Measurements from ENCODE around the gene FFAR3. TPM values are rescaled to one million over a fixed set of nuclear protein-coding genes. Genes with fewer than 3 reads are reported as not detected.

The FFAR3 gene
- total and polyA plus RNA-seq, 9 of the 15 experiments (the other 6 are each of a cell fraction or from before 2014, with no cell fraction given), result not detected

DNA sequence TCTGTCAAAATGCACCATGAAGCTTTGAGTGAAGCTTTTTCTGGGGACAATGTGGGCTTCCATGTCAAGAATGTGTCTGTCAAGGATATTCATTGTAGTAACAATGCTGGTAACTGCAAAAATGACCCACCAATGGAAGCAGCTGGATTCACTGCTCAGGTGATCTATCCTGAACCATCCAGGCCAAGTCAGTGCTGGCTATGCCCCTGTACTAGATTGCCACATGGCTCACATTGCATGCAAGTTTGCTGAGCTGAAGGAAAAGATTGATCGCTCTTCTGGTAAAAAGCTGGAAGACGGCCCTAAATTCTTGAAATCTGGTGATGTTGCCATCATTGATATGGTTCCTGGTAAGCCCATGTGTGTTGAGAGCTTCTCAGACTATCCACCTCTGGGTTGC lies 25.3 kb downstream of the FFAR3 start:
- Histone ChIP-seq H3K9me1 (ENCODE audit: control insufficient read depth, insufficient read depth, low read length) (no peaks in the 10 kb centered on the region), H4K20me1 (replicated peaks; ENCODE audit: control insufficient read depth, insufficient read depth, low read length) (no peaks in the 10 kb centered on the region), H3K4me3 (no peak overlapping the region), H3K27me3 (ENCODE audit: control insufficient read depth in 2 of 2, insufficient read depth in 2 of 2, low read length in 2 of 2) (no peaks in the 10 kb centered on the region), H2AFZ (ENCODE audit: low read depth, low read length) (no peak overlapping the region), H3K4me1 (replicated peaks in 1 of 2; ENCODE audit: control insufficient read depth in 2 of 2, insufficient read depth in 2 of 2, low read length in 2 of 2) (peaks cover 20 to 33% of the 10 kb centered on the region in 2 experiments; a peak in 4 of 5 replicates), H3K9ac (ENCODE audit: insufficient read depth in 1 of 2, low read depth in 2 of 2, low read length in 2 of 2) (no peak overlapping the region), H3K79me2 (ENCODE audit: control insufficient read depth, insufficient read depth, low read length) (no peaks in the 10 kb centered on the region), H3K36me3 (ENCODE audit: control insufficient read depth, insufficient read depth, low read length) (no peaks in the 10 kb centered on the region), H3K27ac (ENCODE audit: extremely low read depth, low read depth, low read length) (no peak overlapping the region), H3K9me3 (replicated peaks; ENCODE audit: control insufficient read depth, insufficient read depth, low read depth, low read length) (no peaks in the 10 kb centered on the region; the same call in none of the 2 replicates), H3K4me2 (ENCODE audit: insufficient read depth, low read length) (no peak overlapping the region)
- CTCF ChIA-PET (ENCODE audit: low intra/inter-chr PET ratio), result no interaction called here
- in situ Hi-C loops (cut with MboI) (no loop called here), intact Hi-C loops (cut with micrococcal nuclease) (no loop called here)
- no peak for ATAC-seq
- no peak for FAIRE-seq
- POLR2A ChIA-PET, result no interaction called here
- DNase-seq (ENCODE audit: extremely low read depth in 1 of 4, low spot score in 3 of 4), result no peak
- 45% methylated on average over 2 of the region's 2 CpGs for WGBS (ENCODE audit: insufficient coverage, low coverage, missing lambda C conversion rate)
- BruUV-seq (replicated peaks), result no TSS peak
- TF ChIP-seq FOXJ3 (CRISPR knock-in tag; IDR thresholded peaks at IDR 0.05) (no peak), USF1 (CRISPR knock-in tag; IDR thresholded peaks at IDR 0.05) (no peak), ILK (tag; IDR thresholded peaks at IDR 0.05; ENCODE audit: borderline replicate concordance, low read depth) (no peak), TBP (optimal IDR thresholded peaks at IDR 0.05; ENCODE audit: low read depth, low read length) (no peak)
